GM12865 (cell line): ENCODE data around the gene TMEM91.

Experiments used
- DNase-seq: peaks from one replicate; pipeline ENCODE4 v3.0.0; 2010; ENCODE audit warnings: low read depth
- H3K4me3 ChIP-seq: 2 replicates; pipeline ENCODE4 v1.5.1; 2011; ENCODE audit warnings: mild to moderate bottlenecking, low read depth, low read length, control low read depth
- TF ChIP-seq, protein P1 (sequence below): IDR thresholded peaks from 2 replicates; pipeline ENCODE4 v1.5.1; 2011; ENCODE audit warnings: low read length, control low read depth, low read depth, inconsistent platforms; ENCODE audit not compliant: insufficient read depth; ENCODE audit errors: missing control alignments

TMEM91 gene

DNA sequence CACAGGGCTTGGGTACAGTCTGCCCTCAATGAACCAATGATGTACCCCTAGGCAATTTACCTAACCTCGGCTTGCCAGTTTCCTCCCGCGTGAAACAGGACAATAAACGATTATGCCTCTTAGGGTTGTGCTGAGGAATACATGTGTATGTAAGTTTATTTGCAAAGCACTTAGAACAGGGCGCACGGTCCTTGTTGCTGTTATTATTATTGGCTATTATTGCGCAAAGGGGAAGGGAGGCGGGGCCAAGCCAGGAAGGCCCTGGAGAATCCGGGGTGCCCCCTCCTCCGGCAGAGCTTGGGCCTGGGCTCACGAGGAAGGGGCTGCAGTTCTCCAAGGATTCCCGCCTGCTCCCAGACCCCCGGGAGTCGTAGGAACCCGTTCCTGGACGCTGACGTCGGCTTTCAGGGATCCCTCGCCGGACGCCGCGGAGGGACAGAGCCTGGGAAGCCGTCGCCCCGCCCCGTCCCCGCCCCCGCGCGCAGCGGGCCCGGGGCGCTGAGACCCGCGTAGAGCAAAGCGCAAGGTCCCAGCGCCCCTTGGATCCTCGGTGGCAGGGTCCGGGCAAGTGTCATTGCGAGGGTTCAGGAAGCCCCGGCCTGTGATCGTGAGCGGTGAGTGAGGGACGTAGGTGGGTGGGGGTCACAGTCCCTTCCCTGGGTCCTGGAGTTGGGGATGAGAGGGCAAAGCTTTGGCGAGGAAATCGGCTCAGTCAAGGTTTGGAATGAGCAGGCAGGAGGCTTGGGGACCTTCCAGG is at the start of gene TMEM91:
TMEM91 (plus strand) TSS at position 293 of the 757 bp plus-strand sequence. CDS start 1,777 bp downstream, outside the sequence.
- TF ChIP-seq, protein P1, sequence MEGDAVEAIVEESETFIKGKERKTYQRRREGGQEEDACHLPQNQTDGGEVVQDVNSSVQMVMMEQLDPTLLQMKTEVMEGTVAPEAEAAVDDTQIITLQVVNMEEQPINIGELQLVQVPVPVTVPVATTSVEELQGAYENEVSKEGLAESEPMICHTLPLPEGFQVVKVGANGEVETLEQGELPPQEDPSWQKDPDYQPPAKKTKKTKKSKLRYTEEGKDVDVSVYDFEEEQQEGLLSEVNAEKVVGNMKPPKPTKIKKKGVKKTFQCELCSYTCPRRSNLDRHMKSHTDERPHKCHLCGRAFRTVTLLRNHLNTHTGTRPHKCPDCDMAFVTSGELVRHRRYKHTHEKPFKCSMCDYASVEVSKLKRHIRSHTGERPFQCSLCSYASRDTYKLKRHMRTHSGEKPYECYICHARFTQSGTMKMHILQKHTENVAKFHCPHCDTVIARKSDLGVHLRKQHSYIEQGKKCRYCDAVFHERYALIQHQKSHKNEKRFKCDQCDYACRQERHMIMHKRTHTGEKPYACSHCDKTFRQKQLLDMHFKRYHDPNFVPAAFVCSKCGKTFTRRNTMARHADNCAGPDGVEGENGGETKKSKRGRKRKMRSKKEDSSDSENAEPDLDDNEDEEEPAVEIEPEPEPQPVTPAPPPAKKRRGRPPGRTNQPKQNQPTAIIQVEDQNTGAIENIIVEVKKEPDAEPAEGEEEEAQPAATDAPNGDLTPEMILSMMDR, result no peak
- DNase-seq, result no peak
- H3K4me3 ChIP-seq, result peak within 1 kb of the TSS; percentile 21; the same call in 1 of the 2 replicates

DNA sequence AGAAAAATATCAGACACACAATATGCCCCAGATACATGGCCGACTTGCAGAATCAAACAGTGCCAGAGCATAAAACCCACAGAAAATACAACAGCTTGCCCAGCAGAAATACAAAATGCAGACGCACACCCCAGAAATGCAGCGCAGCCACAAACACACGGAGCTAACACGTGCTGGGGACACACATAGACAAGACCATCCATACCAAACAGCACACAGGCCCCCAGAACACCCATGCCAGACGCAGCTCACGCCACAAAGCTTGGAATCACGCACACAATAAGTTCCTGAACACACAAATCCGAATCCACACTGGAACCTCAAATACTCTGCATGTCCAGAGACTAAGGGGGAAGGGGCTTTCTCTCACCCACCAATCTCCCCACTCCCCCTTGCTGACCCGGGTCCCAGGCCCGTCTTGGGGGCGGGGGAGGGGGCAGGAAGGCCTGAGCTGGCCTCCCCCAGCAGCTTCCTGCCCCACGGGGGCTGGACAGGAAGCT is 49.2 kb upstream of the TMEM91 start:
- H3K4me3 ChIP-seq, result peak overlapping the region; percentile 62
- DNase-seq, result peak; percentile 37
- TF ChIP-seq, protein P1, result no peak

DNA sequence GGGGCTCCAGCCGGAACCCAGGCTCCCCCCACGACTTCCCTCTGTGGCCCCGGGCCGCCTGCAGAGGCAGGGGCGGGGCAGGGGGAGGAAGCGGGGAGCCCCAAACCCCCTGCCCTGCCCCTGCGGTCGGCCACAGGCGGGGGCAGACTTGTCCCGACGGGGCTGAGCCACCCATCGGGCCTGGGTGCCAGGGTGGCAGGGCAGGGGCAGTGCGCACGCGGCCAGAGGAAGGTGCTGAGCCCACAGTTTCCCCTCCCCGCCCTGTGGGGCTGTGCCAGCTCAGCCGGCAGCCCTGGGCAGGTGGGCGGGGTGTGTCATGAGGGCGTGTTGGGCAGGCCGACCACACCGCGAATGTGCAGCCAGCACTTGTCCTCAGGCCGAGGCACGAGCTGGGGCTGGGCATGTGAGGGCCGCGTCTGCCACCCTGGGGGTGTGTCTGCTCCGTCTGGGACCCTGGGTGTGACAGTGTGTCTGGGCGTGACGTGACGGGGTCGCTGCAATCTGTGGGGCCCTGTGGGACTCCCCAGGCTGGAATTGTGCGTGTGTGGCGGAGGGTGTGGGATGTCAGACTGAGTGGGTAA is 48.7 kb upstream of the TMEM91 start:
- DNase-seq, result peak; percentile 84
- TF ChIP-seq, protein P1, result no peak
- peak overlapping the region; percentile 62 for H3K4me3 ChIP-seq

DNA sequence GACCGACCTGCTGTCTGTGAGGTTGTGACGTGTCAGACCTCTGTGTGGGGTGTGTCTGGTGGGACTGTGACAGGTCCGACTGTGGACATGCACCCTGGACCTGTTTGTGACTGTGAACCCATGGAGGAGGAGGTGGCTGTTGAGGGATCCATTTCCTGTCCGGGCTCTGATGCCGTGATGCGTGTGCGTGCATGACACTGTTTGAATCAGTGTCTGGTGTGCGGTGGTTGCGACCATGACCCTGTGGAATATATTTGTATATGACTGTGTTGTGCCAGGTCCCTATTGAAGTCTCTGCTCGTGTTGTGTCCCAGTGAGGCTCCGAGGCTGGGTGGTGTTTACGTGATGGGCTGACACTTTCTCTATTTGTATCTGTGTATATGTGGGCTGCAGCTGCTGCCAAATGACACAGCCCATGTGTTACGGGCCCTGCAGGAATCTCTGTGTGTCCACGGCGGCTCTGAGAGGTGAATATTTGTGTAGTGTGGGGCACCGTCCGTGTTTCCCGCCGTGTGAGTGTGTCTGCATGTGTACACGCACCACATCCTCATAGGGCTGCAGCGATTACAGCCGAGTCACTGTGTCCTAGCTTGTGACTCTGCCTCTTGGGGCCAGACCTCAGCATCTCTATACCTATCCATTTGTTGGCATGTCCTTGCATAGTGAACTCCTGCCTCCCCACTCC is 48.0 kb upstream of the TMEM91 start:
- H3K4me3 ChIP-seq, result peak overlapping the region; percentile 62
- DNase-seq, result peak; percentile 43
- TF ChIP-seq, protein P1, result no peak

DNA sequence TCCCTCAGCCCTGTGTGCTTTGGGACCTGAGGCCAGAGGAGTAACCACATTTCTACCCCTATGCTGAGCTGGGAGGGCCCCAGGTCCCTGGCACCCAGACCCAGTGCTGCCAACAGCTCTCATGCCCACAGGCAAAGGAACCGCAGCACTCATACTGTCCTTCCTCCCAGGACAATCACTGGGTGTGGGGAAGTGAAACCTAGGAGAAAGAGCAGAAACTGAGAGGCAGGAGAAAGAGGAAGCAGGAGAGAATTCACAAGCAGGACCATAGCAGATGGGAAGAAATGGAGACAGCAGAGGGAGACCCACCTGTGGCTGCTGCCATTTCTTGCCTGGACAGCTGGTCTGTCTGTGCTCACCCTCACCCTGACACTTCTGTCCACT is 47.5 kb upstream of the TMEM91 start:
- TF ChIP-seq, protein P1, result no peak
- no peak overlapping the region for H3K4me3 ChIP-seq
- DNase-seq, result no peak

DNA sequence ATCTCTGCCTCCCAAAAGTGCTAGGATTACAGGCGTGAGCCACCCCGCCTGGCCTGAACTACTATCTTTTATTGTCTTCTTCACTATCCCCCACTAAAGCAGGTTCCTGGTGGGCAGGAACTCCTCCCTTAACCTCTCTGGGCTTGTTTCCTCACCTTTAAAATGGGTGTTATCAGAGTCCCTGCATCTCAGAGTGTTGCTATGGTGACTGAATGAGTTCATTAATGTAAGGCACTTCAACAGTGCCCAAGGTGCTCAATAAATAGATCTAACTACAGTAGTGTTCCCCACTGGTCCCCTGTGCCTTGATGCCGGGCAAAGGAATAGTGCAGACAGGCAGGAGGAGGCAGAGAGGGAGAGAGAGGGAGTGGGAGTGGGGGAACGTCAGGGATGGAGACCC is 45.9 kb upstream of the TMEM91 start:
- TF ChIP-seq, protein P1, result no peak
- H3K4me3 ChIP-seq, result no peak overlapping the region
- DNase-seq, result no peak
